ENCODE data around the gene TDRD12.

The TDRD12 gene, protein sequence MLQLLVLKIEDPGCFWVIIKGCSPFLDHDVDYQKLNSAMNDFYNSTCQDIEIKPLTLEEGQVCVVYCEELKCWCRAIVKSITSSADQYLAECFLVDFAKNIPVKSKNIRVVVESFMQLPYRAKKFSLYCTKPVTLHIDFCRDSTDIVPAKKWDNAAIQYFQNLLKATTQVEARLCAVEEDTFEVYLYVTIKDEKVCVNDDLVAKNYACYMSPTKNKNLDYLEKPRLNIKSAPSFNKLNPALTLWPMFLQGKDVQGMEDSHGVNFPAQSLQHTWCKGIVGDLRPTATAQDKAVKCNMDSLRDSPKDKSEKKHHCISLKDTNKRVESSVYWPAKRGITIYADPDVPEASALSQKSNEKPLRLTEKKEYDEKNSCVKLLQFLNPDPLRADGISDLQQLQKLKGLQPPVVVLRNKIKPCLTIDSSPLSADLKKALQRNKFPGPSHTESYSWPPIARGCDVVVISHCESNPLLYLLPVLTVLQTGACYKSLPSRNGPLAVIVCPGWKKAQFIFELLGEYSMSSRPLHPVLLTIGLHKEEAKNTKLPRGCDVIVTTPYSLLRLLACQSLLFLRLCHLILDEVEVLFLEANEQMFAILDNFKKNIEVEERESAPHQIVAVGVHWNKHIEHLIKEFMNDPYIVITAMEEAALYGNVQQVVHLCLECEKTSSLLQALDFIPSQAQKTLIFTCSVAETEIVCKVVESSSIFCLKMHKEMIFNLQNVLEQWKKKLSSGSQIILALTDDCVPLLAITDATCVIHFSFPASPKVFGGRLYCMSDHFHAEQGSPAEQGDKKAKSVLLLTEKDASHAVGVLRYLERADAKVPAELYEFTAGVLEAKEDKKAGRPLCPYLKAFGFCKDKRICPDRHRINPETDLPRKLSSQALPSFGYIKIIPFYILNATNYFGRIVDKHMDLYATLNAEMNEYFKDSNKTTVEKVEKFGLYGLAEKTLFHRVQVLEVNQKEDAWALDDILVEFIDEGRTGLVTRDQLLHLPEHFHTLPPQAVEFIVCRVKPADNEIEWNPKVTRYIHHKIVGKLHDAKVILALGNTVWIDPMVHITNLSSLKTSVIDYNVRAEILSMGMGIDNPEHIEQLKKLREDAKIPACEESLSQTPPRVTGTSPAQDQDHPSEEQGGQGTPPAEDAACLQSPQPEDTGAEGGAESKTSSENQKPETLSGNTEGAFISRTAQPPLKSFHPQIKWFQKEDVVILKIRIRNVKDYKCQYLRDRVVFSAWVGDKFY (N-terminal part only)

DNA sequence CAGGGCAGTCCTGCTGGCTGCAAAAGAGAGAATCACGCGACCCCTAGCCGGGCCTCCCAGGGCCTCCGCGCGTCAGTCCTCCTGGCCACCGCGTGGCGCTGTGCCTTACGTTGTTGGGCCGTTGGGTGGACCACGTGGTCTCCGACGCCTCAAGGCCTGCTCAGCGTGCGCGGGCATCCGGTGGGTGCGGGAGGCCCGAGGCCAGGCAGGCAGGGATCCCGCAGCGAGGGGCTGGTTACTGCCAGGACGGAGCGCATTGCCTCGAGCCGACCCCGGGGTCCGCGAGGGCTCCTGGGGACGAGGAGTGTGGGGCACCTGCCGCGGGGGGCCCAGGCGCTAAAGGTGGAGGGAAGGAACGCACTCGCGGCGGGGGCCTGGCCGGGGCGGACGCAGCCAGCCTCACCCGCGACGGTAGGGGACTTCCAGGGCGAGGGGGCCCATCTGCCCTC, at the start of gene TDRD12:
TDRD12 (plus strand) TSS at position 157 of the 449 bp plus-strand sequence. CDS start 306 bp downstream, outside the sequence.
- TF ChIP-seq, protein P1, sequence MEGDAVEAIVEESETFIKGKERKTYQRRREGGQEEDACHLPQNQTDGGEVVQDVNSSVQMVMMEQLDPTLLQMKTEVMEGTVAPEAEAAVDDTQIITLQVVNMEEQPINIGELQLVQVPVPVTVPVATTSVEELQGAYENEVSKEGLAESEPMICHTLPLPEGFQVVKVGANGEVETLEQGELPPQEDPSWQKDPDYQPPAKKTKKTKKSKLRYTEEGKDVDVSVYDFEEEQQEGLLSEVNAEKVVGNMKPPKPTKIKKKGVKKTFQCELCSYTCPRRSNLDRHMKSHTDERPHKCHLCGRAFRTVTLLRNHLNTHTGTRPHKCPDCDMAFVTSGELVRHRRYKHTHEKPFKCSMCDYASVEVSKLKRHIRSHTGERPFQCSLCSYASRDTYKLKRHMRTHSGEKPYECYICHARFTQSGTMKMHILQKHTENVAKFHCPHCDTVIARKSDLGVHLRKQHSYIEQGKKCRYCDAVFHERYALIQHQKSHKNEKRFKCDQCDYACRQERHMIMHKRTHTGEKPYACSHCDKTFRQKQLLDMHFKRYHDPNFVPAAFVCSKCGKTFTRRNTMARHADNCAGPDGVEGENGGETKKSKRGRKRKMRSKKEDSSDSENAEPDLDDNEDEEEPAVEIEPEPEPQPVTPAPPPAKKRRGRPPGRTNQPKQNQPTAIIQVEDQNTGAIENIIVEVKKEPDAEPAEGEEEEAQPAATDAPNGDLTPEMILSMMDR (IDR thresholded peaks at IDR 0.05; ENCODE audit: control insufficient read depth, extremely low read depth, insufficient read depth), result no peak
- no peak within 1 kb of the TSS for H3K4me3 ChIP-seq (ENCODE audit: low read depth, low read length)
- no peak for DNase-seq (ENCODE audit: low read depth)

DNA sequence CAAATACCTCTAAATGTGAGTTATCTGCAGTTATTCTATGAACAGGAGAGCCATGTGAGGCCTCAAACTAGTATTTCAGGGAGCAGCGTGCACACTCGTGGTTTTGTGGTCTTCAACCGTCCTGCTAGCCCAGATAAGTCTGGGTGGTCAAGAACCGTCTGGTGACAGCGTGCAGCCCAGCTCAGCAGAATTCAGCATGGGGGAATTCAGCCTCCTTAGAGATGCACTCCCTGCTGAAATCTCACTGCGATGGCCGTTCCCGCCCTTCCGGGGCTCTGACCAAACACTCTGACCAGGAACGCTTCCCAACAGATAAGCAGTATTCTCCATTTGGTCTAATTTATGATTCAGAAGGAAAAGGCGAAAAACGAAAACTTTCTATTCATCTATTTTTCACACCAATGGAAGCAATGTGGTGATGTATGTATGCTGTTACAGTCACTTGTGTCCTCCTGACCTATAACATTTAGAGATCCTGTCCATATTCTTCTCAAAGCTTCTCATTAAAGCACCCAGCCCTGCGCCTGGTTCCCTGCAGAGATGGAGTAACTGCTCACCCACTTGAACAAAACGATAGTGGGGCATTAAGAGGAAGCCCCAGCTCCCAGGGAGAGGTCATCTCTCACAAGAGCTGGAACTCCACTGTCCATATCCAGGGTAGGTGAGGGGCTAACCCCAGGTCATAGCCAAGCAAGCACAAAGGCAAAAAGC, 47.5 kb upstream of the TDRD12 start:
- TF ChIP-seq, protein P1 (IDR thresholded peaks at IDR 0.05; ENCODE audit: control insufficient read depth, extremely low read depth, insufficient read depth), result no peak
- no peak for DNase-seq (ENCODE audit: low read depth)
- H3K4me3 ChIP-seq (ENCODE audit: low read depth, low read length), result no peak overlapping the region

DNA sequence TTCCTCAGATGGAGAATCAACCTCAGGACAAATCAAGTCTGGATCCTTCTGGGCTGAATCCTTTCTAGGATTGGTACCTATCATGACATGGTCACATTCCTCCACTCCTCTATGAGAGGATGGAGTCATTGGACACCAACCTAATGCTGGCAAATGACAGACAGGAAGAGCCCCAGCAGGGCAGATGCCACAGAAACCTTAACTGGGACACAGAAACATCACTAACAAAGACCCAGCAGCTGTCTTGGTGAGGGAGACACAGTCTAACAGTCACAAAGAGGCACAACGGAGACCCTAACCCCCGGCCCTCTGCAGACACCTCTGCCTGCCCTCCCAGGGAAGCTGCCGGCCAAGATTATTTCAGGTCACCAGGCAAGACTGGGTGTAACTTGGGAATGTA, 46.7 kb upstream of the TDRD12 start:
- TF ChIP-seq, protein P1 (IDR thresholded peaks at IDR 0.05; ENCODE audit: control insufficient read depth, extremely low read depth, insufficient read depth), result no peak
- no peak for DNase-seq (ENCODE audit: low read depth)
- H3K4me3 ChIP-seq (ENCODE audit: low read depth, low read length), result no peak overlapping the region

DNA sequence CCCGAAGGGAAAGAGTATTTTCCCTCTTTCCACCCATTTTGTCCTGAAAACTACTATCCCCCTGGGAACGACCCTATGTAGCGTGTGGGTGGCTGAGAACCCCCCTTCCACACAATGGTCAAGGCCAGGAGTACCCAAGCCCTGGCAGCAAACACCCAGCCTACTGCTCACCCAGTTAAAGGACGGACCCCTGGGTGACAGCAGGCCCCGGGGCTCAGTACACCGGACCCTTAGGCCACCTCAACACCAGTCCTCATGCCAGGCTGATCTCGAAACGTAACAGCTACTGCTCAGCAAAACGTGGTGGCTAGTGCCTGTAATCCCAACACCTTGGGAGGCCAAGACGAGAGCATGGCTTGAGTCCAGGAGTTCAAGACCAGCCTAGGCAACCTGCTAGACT, 46.0 kb upstream of the TDRD12 start:
- TF ChIP-seq, protein P1 (IDR thresholded peaks at IDR 0.05; ENCODE audit: control insufficient read depth, extremely low read depth, insufficient read depth), result no peak
- H3K4me3 ChIP-seq (ENCODE audit: low read depth, low read length), result peak overlapping the region; percentile 80
- DNase-seq (ENCODE audit: low read depth), result no peak

DNA sequence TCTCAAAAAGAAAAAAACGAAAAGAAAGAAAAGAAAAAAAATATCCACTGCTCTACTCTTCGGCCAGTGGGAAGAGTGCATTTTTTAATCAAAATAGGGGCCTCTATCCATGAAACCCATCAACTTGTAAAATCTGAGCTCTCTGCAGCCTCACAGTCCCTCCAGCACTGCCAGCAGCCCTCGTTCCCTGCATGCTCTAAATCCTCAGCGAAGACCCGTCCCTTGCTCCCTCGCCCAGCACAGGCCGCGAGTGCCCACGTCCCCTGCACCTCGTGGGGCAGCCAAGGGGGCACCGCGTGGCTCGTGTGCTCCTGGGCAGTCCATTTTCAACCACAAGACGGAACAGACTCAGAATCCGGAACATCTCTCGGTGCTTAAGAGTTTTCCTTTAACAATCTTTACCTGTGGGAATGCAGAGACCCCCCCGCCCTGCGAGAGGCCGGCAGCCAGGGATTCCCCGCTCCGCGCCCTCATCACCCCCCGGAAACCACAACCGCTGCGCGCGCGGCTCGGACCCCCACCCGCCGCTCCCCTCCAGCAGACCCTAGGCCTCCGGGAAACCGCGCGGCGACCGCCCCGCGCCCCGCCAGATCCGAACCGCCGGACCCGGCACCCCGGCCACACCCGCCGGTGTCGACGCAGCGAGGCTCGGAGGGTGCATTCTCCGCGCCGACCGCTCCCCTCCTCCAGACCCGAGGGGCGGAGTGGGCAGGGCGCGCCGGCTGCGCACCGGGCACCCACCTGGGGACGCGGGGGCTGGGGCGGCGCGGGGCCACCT, 45.2 kb upstream of the TDRD12 start:
- TF ChIP-seq, protein P1 (IDR thresholded peaks at IDR 0.05; ENCODE audit: control insufficient read depth, extremely low read depth, insufficient read depth), result no peak
- peak overlapping the region; percentile 80 for H3K4me3 ChIP-seq (ENCODE audit: low read depth, low read length)
- no peak for DNase-seq (ENCODE audit: low read depth)

All from LNCaP clone FGC (cell line).